Fibroblast of lung (primary cell): Measurements from ENCODE around the gene AHCYL2.

Experiments used
- CTCF ChIP-seq, 2 donors: IDR thresholded peaks in 1 of 2; conservative IDR thresholded peaks in 1 of 2; 1 replicate in 1 of 2; 2 replicates in 1 of 2; pipeline ENCODE4 v1.5.1; 2011 to 2012; ENCODE audit warnings: low read length in 2 of 2, control low read depth in 1 of 2, inconsistent platforms in 1 of 2, low read depth in 1 of 2, mild to moderate bottlenecking in 1 of 2
- EZH2 ChIP-seq: IDR thresholded peaks from 2 replicates; pipeline ENCODE4 v1.5.1; 2012; ENCODE audit warnings: low read length, control low read depth, mild to moderate bottlenecking; ENCODE audit errors: missing control alignments

GRCh38 chr7:129431911-129432643 is 207.2 kb downstream of the AHCYL2 start:
- TF ChIP-seq CTCF (conservative IDR thresholded peaks at IDR 0.05 in 1 of 2, IDR thresholded peaks at IDR 0.05 in 1 of 2; ENCODE audit: low read depth in 1 of 2, low read length in 2 of 2) (no peak), EZH2 (no peak)
